Loucy (cell line): ENCODE results near the gene CDH4.

Experiments
- H2AFZ ChIP-seq: fragments of 200-600 bp; sonication (generic); 2 replicates; pipeline ENCODE4 v1.6.0; 2016; ENCODE audit warnings: antibody characterized with exemption, mild to moderate bottlenecking, low read length, moderate library complexity
- H3F3A ChIP-seq: fragments of 200-600 bp; 2 replicates; pipeline ENCODE4 v1.6.0; 2016; ENCODE audit warnings: antibody characterized with exemption, low read depth, mild to moderate bottlenecking
- H3K27me3 ChIP-seq: fragments of 200-600 bp; sonication (generic); 2 replicates; pipeline ENCODE4 v1.6.1; 2014; ENCODE audit warnings: low read length, mild to moderate bottlenecking; ENCODE audit not compliant: insufficient read depth, poor library complexity, severe bottlenecking
- H3K36me3 ChIP-seq: fragments of 200-600 bp; sonication (generic); 2 replicates; pipeline ENCODE4 v1.6.1; 2016; ENCODE audit warnings: low read length; ENCODE audit not compliant: insufficient read depth
- H3K4me1 ChIP-seq: fragments of 200-600 bp; sonication (generic); 2 replicates; pipeline ENCODE4 v1.5.1; 2014; ENCODE audit warnings: low read length, mild to moderate bottlenecking; ENCODE audit not compliant: insufficient read depth, poor library complexity, severe bottlenecking
- H3K4me2 ChIP-seq: fragments of 200-600 bp; sonication (generic); 2 replicates; pipeline ENCODE4 v1.6.0; 2014; ENCODE audit warnings: antibody characterized with exemption, low read length, low read depth, mild to moderate bottlenecking; ENCODE audit not compliant: poor library complexity, severe bottlenecking
- H3K4me3 ChIP-seq: fragments of 200-600 bp; sonication (generic); 2 replicates; pipeline ENCODE4 v1.5.1; 2014; ENCODE audit warnings: low read length, mild to moderate bottlenecking, mixed read lengths; ENCODE audit not compliant: poor library complexity, severe bottlenecking
- H3K79me2 ChIP-seq: fragments of 200-600 bp; sonication (generic); 2 replicates; pipeline ENCODE4 v1.6.1; 2014; ENCODE audit warnings: low read length; ENCODE audit not compliant: insufficient read depth
- H3K9ac ChIP-seq: fragments of 200-600 bp; sonication (generic); 2 replicates; pipeline ENCODE4 v1.6.0; 2014; ENCODE audit warnings: mild to moderate bottlenecking, low read depth, low read length, moderate library complexity; ENCODE audit not compliant: poor library complexity, severe bottlenecking
- H3K9me2 ChIP-seq: fragments of 200-600 bp; sonication (generic); replicated peaks from 2 replicates; pipeline ENCODE4 v1.6.1; 2016; ENCODE audit warnings: low read depth, low read length, mixed read lengths
- H3K9me3 ChIP-seq: fragments of 200-600 bp; sonication (generic); 2 replicates; pipeline ENCODE4 v1.6.1; 2014; ENCODE audit warnings: mild to moderate bottlenecking, antibody characterized with exemption, low read length, low read depth; ENCODE audit not compliant: insufficient read depth
- H4K20me1 ChIP-seq: fragments of 200-600 bp; sonication (generic); 2 replicates; pipeline ENCODE4 v1.6.0; 2014; ENCODE audit warnings: antibody characterized with exemption, low read length, mild to moderate bottlenecking; ENCODE audit not compliant: insufficient read depth, poor library complexity, severe bottlenecking
- CTCF ChIP-seq: fragments of 200-600 bp; sonication (generic); conservative IDR thresholded peaks from 2 replicates; pipeline ENCODE4 v1.5.1; 2014; ENCODE audit warnings: mild to moderate bottlenecking, antibody characterized with exemption, low read length
- EZH2phosphoT487 ChIP-seq: fragments of 200-600 bp; IDR thresholded peaks from 2 replicates; pipeline ENCODE4 v1.6.1; 2018; ENCODE audit warnings: antibody characterized with exemption, mild to moderate bottlenecking, moderate library complexity, borderline replicate concordance

CDH4 gene

GRCh38 chr20:61812845-61813485 is 560.9 kb downstream of the CDH4 start:
- H3K36me3 ChIP-seq, result no peaks in the 10 kb centered on the region
- H3K4me2 ChIP-seq, result no peak overlapping the region
- no peaks in the 10 kb centered on the region for H3K27me3 ChIP-seq
- H3F3A ChIP-seq, result no peaks in the 10 kb centered on the region
- no peaks in the 10 kb centered on the region for H3K9me3 ChIP-seq
- no peaks in the 10 kb centered on the region for H3K79me2 ChIP-seq
- H3K9me2 ChIP-seq, result no peaks in the 10 kb centered on the region
- H3K9ac ChIP-seq, result no peak overlapping the region
- H3K4me3 ChIP-seq, result no peak overlapping the region
- H3K4me1 ChIP-seq, result no peaks in the 10 kb centered on the region
- H2AFZ ChIP-seq, result no peak overlapping the region
- no peaks in the 10 kb centered on the region for H4K20me1 ChIP-seq
- TF ChIP-seq CTCF (no peak), EZH2phosphoT487 (no peak)

GRCh38 chr20:61813791-61814190 is 561.7 kb downstream of the CDH4 start:
- H3K4me1 ChIP-seq, result no peaks in the 10 kb centered on the region
- no peaks in the 10 kb centered on the region for H3K36me3 ChIP-seq
- no peaks in the 10 kb centered on the region for H3K79me2 ChIP-seq
- no peaks in the 10 kb centered on the region for H3K9me2 ChIP-seq
- H3K9me3 ChIP-seq, result no peaks in the 10 kb centered on the region
- no peak overlapping the region for H3K4me2 ChIP-seq
- no peak overlapping the region for H3K4me3 ChIP-seq
- H3K9ac ChIP-seq, result no peak overlapping the region
- no peaks in the 10 kb centered on the region for H4K20me1 ChIP-seq
- H3K27me3 ChIP-seq, result no peaks in the 10 kb centered on the region
- H2AFZ ChIP-seq, result no peak overlapping the region
- no peak for TF ChIP-seq EZH2phosphoT487
- no peak for TF ChIP-seq CTCF
- no peaks in the 10 kb centered on the region for H3F3A ChIP-seq

GRCh38 chr20:61814244-61814643 is 562.2 kb downstream of the CDH4 start:
- no peak overlapping the region for H2AFZ ChIP-seq
- TF ChIP-seq EZH2phosphoT487 (no peak), CTCF (no peak)
- H3K4me1 ChIP-seq, result no peaks in the 10 kb centered on the region
- no peak overlapping the region for H3K4me3 ChIP-seq
- no peaks in the 10 kb centered on the region for H3K79me2 ChIP-seq
- H3K9me2 ChIP-seq, result no peaks in the 10 kb centered on the region
- H3K36me3 ChIP-seq, result no peaks in the 10 kb centered on the region
- H3K27me3 ChIP-seq, result no peaks in the 10 kb centered on the region
- no peak overlapping the region for H3K9ac ChIP-seq
- H3K9me3 ChIP-seq, result no peaks in the 10 kb centered on the region
- H3F3A ChIP-seq, result no peaks in the 10 kb centered on the region
- no peak overlapping the region for H3K4me2 ChIP-seq
- H4K20me1 ChIP-seq, result no peaks in the 10 kb centered on the region
